Stimulated activated CD4-positive, alpha-beta T cell treated with anti-CD3 and anti-CD28 coated beads, Interleukin-2, amount 100 ng/mL, for 24 hours (primary cell): ENCODE data around the gene STAB1.

Source experiments
- DNase-seq, 2 donors: peaks; one replicate each; pipeline ENCODE4 v3.0.0-alpha.2; 2020

STAB1 gene

GRCh38 chr3:52458031-52458760, 36.9 kb upstream of the STAB1 start:
- DNase-seq, result no peak

- DNase-seq, result no peak
Measured at GRCh38 chr3:52458770-52459545, 36.2 kb upstream of the STAB1 start.

- DNase-seq, result no peak
Measured at GRCh38 chr3:52461874-52462273, 33.3 kb upstream of the STAB1 start.

DNA sequence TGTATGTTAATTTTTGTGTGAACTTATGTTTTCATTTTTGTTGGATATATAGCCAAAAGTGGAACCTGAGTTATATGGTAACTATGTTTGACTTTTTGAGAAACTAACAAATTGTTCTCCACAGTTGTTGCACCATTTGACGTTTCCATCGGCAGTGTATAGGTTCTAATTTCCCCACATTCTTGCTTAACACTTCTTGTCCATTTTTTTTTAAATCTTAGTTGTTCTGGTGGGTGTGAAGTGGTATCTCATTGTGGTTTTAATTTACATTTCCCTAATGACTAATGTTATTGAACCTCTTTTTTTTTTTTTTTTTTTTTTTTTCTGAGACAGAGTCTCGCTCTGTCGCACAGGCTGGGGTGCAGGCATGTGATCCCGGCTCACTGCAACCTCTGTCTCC, 31.7 kb upstream of the STAB1 start:
- DNase-seq, result no peak

DNA sequence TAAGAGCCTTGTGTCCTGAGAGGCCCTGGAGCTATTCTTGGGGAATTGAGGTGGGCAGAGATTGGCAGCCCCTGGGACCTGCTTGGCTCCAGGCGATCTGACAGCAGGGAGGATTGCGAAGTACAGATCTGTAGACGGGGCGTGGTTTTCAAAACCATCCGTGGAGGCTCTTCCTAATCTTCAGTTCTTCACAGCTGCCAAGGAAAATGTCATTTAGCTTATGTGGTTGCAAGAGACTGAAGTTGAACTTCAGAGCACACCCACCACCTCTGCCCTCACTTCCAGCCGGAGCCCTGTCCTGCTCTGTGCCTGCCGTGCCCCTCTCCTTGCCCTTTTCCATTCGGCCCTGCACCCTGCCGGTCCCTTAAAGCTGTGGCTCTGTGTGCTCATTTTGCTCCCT, 26.8 kb upstream of the STAB1 start:
- no peak for DNase-seq

DNA sequence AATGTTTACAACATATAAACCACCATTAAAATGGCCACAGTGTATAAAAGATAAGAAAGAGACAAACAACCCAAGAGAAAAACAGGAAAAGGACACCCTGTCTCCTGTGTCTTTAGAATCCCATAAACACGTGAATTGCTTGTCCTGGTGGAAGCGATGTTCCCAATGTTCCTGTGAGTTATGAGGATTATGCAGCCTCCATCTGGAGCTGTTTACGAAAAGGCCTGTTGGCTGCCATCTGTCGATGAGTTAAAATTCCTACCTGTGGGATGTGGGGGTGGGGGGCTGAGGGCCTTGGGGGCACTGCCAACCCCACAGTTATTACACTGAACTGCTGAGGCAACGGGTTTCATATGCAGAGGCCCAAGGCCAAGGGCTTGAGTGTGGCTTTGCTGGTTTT, 26.1 kb upstream of the STAB1 start:
- no peak for DNase-seq

DNA sequence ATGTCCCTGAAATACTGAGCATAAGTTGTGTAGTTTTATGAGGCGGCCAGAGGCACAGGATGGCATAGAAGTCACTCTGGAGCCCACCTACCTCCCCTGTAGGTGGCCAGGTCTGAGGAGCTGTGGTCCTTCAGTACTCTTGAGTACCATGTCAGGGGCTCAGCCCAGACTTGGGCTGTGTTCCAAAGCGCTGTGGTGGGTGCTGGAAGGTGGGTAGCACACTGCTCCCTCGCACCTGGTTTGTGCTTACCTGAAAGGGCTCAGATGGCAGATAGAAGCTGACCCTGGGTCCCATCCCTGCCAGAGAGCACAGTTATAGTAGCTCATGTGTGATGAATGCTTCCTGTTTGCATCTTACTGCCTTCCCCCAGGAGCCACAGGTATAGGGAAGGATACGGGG, 24.2 kb upstream of the STAB1 start:
- DNase-seq, result no peak

DNA sequence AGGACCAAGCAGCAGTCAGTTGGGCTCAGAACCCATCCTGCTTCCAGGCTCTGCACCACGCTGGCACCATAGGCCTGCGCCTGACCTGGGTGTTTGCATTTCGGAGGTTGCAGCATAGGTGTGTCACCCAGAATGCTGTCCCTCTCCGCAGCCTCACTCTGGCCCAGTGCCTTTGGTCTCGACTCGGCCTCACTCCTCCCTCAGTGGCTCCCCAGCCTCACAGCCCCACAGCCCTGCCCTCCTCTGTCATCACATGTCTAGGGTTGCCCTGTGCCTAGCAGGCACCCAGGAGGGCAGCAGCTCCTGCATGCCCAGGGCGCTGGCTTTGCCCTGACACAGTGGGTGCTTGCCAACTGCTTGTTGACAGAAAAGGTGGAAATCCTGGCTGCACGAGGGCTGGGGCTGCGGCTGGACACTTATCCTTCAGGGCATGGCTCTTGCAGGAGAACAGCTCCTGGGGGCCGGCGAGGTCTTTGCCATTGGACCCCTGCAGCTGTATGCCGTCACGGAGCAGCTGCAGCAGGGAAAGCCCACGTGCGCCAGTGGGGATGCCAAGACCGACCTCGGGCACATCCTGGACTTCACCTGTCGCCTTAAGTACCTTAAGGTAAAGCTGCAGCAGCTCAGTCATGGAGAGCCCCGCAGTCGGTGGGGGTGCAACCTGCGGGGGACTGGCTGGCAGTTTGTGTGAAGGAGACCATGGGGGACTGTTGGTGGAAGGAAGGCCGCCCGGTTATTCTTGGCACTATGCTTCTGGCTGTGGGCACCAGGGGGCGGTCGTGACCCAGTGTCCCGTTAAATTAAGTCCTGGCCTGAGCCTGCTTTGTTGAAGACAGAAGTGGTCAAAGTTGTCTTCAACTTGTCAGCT, 23.5 kb upstream of the STAB1 start:
- DNase-seq, result peak; percentile 36 to 56

GRCh38 chr3:52472239-52473000, 22.7 kb upstream of the STAB1 start:
- DNase-seq, result no peak

GRCh38 chr3:52473026-52473425, 22.1 kb upstream of the STAB1 start:
- DNase-seq, result no peak

DNA sequence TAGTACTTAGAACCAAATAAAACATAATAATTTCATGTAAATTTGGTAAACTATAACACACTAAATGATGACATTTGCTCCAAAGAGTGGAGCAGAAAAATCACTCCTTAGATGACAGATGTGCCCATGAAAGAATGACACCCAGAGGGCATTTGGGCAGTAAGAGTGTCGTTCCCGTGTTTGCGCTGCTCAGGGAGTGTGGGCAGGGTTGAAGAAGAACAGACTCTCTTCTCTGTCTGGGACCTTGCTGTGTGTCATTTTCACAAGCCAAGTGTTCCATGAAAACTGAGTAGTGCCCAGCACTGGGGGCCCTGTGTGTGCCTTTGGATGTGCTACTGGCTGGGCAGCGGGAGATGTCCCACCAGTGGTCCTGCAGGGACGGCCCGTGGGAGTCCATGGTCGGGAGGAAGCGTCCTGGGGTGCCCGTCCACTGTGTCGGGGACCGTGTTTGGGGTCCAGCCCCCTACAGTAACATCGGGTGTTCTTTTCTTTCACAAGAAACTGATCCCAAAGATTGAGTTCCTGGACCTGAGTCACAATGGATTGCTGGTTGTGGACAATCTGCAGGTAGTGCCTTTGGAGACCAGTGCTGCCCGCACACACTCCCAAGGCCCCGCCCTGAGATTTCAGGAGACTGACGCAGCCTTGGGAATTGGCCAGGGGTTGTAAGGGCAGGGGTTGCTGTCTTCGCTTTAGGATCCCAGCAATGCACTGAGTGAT, 17.9 kb upstream of the STAB1 start:
- no peak for DNase-seq

DNA sequence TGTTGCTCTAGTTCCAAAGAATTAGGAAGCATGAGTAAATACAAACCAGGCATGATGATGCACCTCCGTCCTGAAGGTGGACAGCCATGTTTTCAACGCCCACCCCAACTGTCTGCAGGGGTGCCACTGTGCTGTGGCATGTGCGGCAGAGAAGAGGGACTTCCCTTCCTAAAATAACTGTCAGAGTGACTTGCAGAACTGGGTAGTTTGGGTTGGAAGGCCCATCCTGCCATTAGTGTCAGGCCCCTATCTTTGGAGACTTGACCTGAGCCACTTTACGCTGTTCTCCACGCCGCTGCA, 17.4 kb upstream of the STAB1 start:
- no peak for DNase-seq

- no peak for DNase-seq
Measured at GRCh38 chr3:52479037-52479876, 15.9 kb upstream of the STAB1 start.

DNA sequence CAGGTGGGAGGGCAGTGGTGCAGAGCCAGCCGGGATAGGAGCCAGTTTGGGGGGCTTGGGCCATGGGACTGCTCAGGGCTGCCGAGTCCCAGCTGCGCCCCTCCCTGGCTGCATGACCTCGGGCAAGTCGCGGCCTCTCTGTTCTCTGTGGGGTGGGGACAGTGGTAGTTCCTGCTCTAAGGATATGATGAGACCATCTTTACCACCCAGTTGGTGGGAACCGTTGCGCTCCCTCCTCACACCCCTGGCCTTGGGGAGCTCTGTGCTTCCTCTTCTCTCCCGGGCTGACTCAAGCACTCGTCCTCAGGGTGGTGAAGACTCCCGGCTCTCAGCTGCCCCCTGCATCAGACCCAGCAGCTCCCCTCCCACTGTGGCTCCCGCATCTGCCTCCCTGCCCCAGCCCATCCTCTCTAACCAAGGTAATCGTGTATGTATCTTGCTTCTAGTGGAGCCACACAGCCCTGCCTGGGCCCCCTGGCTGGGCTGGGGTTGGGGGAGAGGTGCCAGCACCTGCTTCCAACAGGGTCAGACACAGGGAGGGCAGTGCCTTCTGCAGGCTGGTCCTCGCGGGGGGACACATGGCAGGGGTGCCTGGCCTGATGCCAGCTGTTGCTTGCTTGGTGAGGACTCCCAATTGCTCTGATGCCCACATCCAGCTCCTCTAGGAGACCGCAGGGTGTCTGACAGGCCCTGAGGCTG, 15.1 kb upstream of the STAB1 start:
- no peak for DNase-seq

GRCh38 chr3:52480768-52481715, 14.1 kb upstream of the STAB1 start:
- no peak for DNase-seq

DNA sequence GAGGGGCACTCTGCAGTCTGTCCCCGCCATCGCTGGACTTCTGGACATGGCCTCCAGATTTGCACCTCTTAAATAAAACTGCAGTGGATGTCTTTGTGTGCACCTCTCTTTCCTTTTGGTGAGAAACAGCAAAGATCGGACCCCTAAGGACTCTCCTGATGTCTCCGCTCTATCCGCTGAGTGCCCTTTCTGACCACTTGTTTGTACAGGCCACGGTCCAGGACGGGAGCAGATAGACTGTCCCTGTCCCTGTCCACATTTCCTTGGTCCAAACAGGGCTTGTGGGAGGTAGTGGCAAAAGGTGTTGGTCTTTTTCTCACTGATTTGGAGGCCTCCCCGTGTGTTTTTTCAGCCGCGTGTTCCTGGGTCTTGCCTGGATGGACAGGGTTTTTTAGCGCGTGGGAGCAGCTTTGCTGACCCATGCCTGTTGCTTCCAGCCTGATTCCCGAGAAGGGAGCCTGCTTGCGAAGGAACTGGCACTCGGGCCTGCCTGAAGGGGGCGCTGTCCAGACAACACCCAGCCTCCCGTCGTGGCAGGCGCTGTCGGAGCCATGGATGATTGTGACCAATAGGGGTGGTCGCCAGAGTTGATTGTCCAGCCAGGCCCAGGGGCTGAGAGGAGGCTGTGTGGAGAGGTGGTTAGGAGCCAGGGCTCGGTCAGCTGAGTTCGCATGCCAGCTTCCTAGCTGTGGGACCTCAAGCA, 13.2 kb upstream of the STAB1 start:
- peak in 1 of 2 donors; percentile 20 for DNase-seq

DNA sequence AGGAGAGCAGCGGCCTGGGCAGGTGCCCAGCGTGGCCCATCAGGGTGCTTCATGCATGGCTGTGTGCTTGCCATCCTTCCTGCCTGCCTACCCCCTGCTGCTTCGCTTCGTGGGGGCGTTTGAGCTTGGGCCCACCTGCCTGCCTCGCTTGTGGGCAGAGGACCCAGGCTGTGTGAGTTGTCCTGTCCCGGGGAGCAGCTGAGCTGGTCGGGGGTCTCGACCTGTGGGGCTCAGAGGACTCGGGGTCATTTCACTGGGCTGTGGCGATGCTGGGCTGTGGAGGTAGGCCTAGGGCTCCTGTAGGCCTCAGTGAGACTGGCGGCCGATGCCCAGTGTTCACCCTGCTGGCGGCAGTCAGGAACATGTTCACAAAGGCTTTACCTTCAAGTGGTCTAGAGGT, 12.1 kb upstream of the STAB1 start:
- DNase-seq, result no peak

DNA sequence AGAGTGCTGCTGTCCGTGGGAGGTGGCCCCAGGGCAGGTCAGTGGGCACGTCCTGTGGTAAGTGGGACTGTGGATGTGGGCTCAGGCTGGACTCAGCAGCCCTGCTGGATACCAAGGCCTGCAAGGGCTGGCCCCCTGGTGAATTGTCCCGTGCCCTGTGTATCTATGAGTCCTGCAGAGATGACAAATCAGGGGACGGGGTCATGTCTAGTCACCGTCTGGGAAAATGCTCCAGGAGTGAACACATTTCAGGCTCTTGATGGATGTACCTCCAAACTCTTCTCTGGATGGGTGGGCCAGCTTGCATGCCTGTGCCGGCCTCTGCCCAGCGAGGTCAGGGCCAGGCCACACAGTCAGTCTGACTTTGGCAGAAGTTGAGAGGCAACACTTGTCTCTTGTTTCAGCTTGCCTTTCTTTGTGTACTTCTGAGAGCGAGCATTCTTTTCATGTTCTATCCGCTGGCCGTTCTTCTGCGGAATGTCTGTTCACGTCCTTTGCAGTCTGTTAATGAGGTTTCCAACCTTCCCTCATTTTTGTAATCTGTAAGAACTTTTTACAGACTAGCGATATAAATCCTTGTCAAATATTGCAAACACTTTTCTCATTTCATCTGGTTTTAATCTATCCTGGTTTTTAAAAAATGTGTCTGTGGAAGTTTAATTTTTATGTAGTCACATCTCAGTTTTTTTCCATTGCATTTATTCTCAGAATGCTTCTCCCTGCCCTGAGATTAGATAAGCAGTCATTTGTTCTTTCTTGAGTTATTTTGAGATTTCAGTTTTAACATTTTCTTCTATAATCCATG, 11.4 kb upstream of the STAB1 start:
- no peak for DNase-seq
